Measurements from ENCODE around the gene NPDC1.
"Not testable (repeated sequence)": the region's sequence is repeated elsewhere in the genome, so short reads cannot be mapped to it uniquely, and the experiment has no call there.

NPDC1 gene

DNA sequence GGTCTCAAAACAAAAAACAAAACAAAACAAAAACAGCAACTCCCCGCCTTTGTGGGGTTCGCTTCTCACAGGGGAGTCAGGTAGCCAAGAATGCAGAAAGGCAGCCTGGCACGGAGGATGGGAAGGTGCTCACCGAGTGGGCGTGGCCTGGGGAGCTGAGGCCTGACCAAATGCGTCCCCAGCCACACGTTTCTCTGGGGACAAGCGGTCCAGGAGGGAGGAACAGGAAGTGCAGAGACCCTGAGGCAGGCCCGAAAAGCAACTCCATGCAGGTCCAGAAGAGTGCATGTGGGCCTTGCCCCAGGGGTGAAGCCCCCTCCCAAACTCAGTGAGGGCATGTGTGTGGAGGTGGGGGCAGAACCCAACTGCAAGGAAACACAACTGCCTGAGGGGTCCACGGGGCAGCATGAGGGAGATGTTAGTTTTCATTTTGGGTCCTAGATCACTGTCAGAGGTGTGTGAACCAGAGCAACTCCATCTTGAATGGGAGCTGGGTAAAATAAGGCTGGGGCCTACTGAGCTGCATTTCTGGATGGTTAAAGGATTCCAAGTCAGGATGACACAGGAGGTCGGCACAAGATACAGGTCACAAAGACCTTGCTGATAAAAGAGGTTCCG lies 28.8 kb upstream of the NPDC1 start:
- no peak for DNase-seq

DNA sequence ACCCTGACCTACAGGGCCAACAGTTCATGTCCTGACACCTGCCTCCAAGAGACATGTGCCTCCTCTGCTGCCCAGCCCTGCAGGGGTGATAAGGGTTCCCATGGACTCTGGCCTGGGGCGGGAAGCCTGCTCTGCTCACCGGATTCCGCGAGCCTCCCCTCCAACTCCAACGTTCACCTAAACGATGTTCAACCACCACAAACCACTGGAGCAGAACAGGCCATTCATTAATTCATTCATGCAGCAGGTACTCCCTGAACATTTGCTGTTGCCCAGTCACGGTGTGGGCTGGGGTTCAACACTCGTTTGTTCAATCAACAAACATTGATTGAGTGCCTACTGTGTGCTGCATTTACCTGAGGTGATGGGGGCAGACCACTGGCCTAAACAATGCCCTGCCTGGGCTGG lies 28.0 kb upstream of the NPDC1 start:
- DNase-seq, result no peak

DNA sequence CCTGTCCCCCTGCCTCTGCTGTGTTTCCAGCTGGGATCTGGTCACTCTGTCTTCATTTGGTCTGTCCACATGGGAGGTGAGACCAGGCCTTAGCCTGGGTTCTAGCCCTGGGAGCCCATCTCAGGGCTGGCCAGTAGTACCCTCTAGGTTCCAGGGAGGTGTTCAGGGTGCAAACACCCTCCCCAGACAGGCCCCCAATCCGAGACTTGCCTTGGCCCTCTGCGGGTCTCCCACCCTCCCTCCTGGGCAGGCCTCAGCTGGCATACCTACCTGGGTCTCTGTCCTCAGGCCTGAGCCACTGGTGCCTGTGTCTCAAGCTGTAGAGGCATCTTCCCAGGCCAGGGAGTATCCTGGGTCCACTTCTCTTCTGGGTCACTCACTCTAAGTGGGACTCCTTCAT lies 25.3 kb upstream of the NPDC1 start:
- no peak for DNase-seq

DNA sequence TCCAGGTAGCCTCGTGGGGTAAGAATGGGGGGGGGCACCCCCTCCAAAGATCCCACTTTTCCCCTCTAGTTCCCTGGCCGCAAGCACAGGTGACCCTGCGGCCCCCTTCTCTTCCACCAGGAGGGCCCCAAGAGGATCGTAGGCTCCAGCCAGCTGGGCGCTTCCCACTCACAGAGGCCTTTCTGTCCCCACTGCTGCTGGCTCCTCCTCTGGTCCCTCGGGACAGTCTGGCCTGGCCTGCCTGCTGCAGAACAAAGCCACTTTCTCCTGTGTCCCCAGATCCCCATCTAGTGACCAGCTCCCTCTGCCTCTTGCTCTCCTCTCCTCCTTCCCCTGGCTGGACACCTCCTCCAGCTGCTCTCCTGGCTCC lies 24.9 kb upstream of the NPDC1 start:
- DNase-seq, result peak in 1 of 2 experiments; percentile 57

DNA sequence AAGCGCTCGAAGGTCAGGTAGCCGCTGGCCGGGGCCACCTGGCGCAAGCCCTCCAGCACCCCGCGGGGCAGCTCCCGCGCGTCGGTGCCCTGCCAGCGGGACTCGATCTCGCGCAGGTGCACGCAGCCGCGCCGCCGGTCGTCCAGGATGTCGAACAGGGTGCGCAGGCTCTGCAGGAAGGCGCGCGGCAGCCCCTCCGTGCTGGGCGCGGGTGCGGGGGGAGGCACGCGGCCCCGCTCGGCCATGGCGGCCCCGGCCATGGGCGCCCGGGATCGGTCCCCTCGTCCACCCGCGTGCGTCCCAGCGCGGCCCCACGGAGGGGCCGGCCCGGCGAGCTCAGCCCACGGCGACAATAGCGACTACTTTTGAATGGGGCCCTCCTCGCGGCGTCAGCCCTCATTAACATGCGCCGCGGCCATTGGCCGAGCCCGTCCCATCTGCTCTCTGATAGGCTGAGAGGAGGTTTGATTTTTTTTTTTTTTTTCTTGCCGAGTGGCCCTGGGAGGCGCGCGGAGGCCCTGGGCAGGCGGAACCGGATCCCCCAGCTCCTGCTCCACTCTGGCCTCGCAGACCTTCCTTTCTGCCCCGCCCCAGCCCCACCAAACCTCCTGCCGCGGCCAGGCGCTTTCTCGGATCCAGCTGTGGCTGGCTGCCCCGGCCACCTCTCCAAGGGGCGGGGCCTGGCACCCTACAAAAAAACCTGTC lies 24.4 kb upstream of the NPDC1 start, which contains the start of gene SAPCD2:
TSS of gene SAPCD2 (minus strand) at position 357 of the 705 bp plus-strand sequence. CDS start at position 260, 97 bp downstream.
- peak; percentile 81 to 90 for DNase-seq

DNA sequence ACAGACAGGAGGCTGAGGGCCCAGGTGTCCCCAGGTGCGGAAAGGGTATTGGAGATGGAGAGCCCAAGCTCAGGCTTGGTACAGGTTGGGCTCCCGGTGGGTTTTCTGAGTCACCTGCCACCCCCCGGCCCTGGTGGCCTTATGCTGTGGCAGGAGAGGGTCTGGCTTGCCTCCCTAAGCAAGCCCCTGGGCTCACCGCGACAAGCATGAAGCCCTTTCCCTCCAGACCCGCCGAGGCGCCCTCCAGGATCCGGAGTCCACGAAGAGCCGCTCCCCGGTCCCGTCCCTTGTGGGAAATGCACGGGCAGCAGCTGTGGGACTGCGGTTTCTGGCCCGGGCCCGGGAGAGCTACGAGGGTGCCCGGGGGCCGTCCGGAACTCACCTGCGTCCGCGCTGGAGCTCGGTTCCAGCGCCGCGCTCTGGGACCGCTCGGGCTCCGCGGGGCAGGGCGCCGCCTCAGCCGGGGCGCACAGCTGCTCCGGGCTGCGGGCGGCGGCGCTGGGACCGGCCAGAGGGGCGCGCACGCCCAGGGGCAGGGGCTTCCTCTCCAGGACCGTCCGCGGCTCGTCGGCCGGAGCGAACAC lies 23.6 kb upstream of the NPDC1 start:
- DNase-seq, result no peak

DNA sequence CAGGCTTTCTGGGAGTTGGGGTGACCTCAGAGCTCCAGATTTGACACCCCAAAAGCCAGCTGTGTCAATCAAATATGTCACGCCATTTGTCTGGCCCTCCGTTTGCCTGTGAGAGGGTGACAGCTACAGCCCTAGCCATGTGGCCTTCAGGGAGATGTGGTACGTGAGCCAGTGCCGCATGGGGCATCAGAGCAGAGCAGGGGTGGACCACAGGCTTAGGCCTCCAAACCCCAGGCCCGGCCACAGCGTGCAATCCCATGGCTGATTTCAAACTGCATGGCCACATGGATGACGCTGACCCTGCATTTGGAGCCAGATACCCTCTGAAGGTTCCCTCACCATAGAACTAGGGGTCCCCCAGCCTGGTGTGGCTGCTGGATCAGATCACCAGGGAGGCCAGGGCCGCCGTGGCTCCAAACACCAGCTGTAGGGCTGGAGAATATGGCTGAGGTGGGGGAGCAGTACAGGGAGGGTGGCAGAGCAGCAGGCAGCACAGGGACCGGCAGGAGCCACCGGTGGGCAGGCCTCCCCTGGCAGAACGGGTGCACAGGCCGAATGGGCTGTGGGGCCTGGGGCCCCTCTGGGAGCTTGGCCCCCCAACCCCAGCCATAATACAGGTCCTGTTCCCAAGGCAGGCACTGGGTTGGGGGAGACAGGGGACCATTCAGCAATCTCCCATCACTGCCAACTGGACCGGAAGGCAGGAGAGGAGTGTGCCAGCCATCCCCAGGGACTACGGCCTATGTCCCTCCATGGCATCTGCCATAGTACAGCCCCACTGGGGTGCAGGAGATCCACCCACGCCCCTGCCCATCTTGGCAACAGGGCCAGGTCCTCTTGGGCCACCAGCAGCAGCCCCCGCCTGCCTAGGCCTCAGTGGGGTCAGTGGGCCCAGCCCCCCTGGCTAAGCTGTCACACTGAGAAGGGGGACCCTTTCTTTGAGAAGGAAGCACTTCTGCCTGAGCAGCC lies 22.8 kb upstream of the NPDC1 start:
- no peak for DNase-seq

DNA sequence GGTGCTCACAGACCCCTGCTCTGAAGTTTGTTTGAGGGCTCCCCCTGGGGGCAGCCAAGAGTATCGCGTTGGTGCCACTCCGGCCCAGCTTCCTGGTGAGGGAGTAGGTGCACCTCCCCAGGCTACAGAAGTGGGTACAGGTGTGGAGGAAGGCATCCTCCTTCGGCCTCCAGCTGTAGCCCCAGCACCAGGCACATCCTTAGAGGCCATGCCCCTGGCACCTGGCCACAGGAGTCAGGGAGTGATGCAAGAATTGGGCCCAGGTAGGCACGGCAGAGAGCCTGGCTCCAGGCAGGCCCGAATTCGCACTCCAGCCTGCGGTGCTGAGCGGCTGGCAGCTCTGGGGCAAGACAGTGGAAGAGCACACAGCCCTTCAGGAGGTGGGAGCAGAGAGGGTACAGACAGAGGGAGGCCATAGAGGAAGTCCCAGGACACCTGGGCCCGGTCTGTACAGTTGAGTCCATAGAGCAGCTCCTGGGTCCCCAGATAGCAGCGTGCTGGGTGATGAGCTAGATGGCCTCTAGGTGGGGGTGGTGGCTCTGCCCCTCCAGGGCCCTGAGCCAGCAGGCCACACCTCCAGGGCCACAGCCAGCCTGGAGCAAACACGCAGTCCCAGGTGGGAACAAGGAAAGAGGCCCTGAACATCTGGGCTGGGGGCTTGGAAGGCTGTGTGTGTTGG lies 22.0 kb upstream of the NPDC1 start:
- DNase-seq, result peak; percentile 50 to 73

DNA sequence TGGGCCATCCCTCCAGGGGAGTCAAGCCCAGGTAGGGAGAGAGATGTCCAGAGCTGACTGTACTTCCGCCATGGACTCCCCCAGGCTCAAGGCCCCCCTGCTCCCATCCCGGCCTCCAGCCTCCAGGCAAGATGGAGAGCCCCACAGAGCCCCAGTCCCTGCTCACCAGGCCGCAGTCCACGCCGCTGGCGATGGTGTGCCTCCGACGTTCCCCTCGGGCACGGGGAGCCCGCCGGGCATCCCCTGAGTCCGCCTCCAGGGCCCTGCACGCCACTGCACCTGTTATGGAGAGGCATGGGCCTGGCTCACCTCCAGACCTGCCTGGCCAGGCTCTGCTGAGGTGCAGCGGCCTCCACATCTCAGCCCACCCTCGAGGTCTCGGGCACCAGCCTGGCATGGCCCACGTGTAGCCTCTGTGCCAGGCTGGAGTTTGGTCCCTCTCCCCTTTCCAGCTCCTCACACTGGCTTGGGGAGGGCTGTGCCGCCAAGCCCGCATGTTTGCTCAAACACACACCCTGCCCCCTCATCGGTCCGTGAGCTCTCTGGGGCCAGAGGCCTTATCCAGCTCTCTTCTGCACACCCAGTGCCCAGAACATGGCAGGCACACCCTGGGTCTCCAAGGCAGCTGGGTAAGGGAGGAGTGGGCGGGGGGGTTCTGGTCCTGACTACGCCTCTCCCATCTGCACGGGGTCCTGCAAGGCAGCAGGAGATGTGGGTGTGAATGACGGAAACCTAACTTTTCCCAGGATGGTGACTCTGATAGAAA lies 20.3 kb upstream of the NPDC1 start:
- DNase-seq, result no peak

DNA sequence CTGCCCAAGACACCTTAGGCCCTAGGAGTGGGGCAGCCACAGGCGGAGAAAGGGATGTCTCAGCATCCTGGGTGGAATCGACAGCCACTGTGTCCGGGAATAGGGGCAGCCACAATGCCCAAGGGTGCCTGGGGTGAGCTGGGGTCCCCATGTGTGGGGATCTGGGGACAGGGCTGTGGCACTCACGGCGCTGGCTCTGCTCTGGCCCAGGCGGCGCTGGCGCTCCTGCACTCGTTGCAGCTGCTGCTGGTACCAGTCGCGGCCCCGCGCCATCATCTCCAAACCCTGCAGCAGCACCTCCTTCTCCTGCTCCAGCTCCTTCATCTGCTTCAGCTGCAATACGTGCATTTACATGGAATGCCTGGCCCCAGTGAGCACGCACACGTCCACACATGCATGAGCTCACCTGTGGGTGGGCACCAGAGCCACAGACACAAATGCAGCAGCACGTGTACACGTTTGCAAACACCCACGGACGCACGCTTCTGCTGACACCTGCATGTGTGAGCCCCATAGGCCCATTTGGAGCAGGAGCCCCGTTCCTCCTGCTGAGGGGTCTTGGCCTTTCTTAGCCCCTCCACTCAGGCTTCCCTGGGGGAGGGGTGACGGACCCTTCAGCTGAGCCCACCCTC lies 19.5 kb upstream of the NPDC1 start:
- DNase-seq, result no peak

DNA sequence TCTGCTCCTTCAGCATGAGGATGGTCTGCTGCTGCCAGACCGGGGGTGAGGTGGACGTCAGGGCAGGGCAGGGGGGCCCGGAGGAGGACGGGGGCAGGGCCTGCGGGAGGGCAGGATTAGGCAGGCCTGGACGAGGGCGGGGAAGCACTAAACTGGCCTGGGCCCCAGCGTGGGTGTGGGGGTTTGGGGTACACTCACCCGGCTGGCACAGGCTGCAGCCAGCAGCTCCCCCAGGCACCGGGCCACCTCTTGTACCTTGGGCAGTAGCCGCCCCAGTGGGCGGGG lies 18.8 kb upstream of the NPDC1 start:
- no peak for DNase-seq

DNA sequence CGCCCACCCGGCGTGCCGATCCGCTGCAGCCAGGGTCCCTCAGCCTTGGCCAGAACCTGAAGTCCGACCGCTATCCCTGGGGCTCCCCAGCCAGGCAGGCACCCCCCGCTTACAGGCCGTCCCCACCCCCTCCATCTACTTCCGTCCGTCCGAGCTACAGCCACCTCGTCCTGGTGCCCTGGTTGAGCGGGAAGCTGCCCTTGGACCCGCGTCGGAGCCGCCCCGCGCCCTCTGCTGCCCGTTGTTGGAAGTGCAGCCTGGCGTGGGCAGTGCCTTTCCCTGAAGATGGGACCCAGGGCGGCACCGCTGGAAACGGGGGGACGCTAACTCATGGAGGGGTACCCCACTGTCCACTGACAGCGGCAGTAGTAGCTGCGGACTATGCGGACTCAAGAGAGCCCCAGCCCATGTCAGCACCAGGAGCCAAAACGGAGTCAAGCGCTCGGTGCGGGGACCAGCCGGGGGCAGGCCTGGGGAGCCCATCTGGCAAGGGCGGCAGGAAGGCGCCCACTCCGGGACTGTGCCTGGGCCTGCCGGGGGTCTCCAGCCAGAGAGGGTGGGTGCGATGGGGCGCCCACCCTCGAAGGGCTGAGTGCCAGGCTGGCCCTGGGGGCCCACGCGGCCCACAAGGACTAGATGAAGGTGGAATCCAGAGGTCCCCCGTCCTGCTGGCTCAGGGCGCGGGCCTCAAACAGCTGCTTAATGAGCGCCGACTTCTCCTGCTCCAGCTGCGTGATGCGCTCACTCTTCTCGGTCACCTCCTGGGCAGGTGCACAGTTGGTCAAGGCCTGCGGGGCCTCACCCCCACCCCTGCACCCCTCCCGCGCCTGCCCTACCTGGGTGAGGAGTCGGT lies 18.3 kb upstream of the NPDC1 start:
- peak in 1 of 2 experiments; percentile 47 for DNase-seq

DNA sequence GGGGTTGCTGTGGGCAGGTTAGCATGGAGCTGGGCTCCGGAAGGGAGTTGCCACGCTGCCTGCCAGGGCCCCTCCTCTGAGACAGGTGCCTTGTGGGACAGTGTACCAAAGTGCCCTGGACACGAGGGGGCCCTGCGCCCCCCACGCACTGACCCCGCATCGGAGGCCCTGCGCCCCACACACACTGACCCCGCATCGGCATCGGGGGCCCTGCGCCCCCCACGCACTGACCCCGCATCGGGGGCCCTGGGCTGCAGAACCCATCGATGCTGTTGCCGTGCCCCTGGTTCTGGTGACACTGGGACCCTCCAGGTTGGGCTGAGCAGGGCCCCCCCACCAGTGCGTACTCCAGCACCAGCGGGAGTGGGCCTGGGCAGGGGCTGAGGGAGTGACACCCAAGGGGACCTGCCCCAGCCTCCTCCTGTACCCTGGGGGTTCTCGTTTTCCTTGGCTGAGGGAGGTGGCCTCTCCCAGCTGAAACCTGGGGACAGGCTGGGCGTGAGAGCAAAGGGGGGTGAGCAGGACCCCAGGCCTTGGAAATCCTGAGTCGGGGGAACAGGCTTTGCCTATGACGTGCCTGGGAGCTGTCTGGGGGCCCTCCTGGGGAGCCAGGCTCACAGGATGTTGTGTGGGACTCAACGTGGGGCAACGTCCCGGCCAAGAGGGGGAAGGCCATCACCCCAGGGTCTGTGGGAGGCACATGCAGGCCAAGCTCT lies 17.5 kb upstream of the NPDC1 start:
- DNase-seq, result no peak

DNA sequence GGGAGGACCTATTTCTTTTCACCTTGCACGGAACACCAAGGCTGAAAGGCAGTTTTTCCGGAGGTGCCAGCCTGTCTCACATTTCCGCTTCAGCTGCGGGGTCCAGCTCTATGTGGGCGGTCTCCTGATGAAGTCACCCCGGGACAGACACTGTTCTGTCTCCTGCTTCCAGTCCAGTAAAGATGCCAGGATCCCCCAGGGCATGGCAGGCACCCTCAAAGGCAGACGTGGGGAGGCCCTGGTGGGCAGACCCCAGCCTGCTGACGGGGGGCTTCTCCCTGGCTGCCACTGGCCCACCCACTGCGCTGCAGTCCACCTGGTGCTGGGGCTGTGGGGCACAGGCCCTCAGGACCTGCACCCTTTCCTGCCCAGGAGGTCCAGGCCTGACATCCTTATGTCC lies 16.8 kb upstream of the NPDC1 start:
- DNase-seq, result not testable (repeated sequence)

DNA sequence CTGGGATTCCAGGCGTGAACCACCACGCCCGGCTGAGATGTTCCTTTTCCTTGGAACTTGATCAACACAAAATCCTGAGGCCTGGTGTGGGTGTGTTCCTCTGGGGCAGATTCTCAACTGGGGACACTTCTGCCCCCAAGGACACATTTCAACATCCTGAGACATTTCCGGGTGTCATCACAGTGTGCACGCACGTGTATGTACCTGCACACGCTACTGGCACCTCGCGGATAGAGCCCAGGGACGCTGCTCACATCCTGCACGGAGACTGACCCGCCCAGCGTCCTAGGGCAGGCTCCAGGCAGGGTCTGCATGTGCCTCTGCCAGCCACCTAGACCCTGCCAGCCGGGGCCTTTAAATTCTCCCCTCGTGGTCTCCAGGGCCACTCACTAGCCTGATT lies 16.4 kb upstream of the NPDC1 start:
- DNase-seq, result no peak

DNA sequence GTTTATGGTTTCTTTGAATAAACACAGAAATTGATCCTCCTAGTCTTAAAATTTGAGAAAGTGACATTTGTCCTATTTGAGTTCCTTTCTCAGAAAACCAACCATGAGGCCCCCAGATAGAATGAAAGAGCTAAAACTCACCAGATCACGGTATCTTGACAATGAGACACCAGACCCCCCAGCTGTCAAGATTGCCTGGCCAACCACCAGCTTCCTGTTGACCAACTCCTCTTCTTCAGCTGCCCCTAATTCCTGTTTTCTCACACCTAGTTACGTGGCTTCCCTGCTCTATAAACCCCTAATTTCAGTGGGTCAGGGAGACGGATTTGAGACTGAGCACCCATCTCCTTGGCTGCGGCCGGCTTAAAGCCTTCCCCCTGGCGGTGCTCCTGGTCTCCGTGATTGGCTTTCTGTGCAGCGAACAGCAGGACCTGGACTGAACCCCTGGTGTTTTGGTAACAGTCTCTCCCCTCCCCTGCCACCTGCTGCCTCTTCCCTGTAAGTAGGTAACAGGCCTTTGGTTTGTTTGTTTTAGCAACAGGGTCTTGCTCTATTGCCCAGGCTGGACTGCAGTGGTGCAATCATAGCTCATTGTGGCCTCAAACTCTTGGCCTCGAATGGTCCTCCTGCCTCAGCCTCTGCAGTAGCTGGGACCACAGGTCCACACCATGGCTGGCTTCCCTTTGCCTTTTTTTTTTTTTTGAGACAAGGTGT lies 12.7 kb upstream of the NPDC1 start:
- no peak for DNase-seq

DNA sequence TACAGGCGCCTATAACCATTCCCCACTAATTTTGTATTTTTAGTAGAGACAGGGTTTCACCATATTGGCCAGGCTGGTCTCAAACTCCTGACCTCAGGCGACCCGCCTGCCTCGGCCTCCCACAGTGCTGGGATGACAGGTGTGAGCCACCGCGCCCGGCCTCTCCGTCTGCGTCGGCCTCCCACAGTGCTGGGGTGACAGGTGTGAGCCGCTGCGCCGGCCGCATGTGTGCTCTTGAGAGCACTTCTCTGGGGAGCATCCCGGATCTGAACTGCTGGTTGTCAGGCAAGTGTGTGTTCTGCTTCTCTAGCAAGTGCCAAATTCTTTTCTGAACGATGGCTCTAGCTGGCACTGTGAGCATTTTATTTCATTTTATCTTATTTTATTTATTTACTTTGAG lies 11.6 kb upstream of the NPDC1 start:
- DNase-seq, result no peak

DNA sequence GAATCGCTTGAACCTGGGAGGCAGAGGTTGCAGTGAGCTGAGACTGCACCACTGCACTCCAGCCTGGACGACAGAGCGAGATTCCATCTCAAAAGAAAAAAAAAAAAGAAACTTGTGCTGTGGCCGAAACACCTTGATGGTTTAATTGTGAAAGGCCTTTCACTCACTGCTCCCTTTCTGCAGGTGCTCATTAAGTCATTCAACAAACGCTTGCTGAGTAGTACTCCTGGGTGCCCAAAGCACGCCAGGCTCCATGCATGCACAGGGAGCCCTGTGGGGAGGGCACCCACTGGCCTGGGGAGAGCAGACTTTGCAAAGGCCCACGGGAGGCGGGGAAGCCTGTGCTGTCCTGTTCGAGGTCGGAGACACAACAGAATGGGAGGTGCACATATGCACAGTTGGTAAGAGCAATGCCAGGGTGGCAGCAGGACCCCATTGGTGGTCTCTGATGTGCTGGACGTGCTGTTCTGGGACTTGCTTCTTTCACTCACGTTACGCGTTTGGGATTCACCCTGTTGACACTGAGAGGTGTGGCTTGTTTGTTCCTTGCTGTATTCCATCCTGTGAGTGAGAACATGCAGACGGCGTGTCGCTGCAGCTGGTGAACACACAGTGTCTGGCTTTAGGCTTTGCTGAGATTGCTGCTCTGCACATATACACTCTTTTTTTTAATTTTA lies 10.9 kb upstream of the NPDC1 start:
- no peak for DNase-seq

Data from SW 1271 (cell line).